Measurements from ENCODE around the gene COMMD4.

- TF ChIP-seq CTCF (IDR thresholded peaks at IDR 0.05) = no peak
- no peak for TF ChIP-seq POLR2A (IDR thresholded peaks at IDR 0.05)
These were observed 554 bp upstream of the COMMD4 start for GRCh38 chr15:75335313-75335704.
